GM21723 (cell line): ENCODE measurements around the gene RBM47.
"Not testable (repeated sequence)": the region's sequence is repeated elsewhere in the genome, so short reads cannot be mapped to it uniquely, and the experiment has no call there.

Experiments
- ATAC-seq: cut with Tn5 transposase; IDR thresholded peaks from one replicate; pipeline ENCODE4 v1.9.1; 2021; ENCODE audit warnings: mild to moderate bottlenecking, moderate library complexity; ENCODE audit not compliant: unreplicated experiment

RBM47 gene

DNA sequence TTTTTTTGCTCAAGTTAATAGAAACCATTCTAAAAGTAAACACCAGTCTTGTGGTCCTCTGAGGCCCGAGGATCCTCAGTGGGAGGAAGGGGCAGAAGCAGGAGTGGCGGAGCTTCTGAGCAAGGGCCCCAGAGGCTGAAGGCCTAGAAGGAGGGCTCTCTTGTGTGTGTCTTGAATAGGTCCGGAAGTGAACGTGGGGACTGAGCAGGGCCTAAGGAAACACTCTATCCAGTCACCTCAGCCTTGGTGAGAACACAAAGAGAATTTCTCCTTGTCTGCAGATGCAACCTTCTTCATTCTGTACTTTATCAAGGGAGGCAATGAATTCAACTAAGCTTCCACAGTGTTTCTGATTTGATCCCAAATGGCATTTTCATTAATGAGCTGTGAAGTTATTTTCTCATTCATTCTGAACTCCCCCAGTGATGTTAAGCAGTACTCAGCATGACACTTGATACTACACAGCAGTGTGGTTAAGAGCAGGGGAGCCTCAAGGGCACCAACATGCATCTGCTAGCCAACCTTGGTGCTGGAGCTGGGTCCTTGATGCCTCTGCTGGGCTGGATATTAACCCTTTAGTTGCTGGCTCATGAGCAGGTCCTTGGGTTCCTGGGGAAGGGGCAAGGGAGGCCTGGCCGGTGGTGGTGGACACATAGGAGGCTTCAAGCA, 64.7 kb downstream of the RBM47 start:
- no peak for ATAC-seq

DNA sequence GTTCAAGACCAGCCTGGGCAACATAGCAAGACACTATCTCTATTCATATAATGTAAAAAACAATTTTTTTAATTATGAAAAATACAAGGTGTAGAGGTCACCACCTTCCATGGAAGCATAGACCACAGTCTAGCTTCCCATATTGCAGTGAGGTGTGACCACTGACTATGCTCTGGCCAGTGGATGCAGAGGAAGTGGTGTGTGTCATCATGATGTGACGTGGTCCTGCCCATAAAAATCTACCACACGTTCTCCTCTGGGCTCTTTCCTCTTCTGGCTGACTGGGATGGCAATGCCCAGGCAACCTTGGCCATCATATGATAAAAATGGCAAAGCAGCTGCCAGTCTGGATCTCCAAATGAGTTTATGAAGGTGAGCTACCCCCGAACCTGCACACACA, 65.7 kb downstream of the RBM47 start:
- no peak for ATAC-seq

DNA sequence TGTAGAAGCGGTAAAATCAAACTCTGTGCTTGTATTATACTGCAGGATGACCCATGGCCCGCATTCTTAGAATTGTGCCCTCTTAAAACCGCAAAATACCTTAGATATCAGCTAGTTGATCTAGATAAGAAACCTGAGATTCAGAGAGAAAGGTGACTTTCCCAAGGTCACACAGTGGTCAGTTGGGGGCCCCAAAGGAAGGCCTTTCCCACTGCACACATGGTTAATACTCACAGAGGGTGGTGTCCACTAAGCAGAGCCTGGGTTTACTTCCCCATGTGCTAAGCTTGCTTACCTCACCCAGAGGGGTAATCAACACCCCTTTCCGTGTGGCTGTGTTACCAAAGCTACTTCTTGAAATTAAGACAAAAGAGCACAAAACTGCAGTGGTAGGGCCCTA, 66.3 kb downstream of the RBM47 start:
- ATAC-seq: no peak

DNA sequence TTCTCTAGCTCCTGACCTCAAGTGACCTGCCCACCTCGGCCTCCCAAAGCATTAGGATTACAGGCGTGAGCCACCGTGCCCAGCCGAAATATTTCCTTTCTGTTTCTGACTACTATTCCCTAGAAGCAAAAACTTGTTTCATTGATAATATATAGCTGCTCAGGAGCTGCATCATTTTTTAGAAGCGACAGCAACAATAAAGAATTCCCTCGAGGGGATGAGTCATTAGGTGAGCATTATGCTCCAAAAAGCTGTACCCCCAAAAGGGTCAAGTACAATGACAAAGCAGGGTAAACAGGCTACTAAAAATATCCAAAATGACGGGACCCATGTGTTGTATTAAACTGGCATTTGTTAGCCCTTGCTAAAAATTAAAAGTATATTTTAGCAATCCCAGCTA, 67.0 kb downstream of the RBM47 start:
- no peak for ATAC-seq

DNA sequence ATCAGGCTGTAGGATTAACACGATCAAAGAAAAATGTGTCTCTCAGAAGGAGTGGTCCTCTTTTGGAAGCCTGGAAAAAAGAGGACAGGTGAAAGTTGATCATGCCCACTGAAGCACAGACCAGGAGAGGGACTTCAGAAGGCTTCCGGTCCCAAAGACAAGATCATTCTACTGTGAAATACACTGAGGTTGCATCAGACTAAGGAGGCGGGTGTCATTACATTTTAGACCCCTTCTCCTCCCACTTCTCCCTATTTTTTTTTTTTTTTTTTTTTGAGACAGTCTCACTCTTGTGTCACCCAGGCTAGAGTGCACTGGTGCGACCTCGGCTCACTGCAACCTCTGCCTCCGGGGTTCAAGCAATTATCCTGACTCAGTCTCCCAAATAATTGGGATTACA, 67.5 kb downstream of the RBM47 start:
- no peak for ATAC-seq

DNA sequence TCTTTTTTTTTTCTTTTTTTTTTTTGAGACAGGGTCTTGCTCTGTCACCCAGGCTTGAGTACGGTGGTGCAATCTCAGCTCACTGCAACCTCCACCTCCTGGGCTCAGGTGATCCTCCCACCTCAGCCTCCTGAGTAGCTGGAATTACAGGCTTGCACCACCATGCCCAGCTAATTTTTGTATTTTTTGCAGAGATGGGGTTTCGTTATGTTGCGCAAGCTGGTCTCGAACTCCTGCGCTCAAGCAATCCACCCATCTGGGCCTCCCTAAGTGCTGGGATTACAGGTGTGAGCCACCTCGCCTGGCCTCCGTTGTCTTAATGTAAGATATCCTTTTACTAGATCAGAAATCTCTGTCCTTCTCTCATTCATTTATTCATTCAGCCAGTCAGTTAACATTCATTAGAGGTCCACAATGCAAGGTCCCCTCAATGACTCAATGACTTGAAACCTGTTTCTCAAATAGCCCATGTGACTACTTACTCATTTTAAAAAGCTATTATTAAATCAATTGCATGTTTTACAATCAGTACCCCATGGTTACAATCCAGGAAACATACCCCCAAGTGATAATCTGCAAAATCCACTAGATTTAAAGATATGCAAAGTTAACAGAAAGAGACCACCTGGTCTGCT, 68.0 kb downstream of the RBM47 start:
- ATAC-seq: not testable (repeated sequence)

DNA sequence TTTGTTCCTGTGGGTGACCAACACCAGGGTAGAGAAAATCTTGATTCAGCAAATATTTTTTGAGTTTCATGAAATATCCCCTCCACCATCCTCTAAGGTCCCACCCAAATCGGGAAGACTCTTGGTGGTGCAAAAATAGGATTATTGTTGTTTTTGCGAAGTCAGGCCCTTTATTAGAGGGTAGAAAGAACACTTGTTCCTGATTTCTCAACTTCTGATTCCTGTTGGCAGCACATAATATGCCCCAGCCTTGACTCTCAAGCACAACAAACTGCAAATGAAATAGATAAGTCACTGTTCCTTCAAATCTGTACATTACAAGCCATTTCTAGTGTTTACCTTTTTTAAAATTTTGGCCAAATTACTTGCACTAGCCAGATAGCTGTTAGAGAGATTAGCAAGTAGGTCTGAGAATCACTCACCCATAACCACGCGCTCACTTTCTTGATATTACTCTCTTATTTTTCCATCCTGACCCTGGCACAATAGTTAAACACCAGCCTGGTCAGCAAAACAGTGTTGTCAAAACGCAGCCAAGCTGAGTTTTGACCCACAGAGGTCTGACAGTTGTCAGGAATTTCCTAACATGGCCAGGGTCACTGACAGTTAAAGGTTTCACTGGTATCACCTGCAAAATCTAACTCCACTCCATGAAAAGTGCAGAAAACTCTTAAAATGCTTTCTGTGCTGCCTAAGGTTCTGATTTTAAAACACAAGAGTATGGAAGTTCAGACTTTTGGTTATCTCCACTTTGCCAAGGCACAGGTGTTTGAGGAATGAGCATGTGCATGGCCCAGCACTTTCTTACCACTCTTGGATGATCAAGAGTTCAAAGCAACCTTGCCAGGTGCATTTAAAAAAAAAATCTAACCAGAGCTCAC, 69.8 kb downstream of the RBM47 start:
- peak; percentile 61 for ATAC-seq

DNA sequence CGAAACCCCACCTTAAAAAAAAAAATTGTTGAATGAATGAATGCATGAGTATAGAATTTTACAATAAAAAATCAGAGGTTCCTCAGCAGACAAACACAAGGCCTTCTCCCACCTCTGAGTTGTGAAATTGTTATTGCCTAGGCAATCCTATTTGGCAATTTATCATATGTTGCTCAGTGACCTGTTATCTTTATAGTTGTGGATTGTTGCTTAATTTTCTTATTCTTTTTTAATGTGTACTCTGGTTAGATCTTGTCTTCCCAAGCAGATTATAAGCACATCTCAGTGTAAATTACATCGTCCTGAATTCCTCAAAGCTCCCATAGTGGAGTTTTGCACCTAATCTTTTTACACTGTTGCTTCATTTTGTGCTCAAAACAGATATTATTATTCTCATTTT, 71.9 kb downstream of the RBM47 start:
- no peak for ATAC-seq

DNA sequence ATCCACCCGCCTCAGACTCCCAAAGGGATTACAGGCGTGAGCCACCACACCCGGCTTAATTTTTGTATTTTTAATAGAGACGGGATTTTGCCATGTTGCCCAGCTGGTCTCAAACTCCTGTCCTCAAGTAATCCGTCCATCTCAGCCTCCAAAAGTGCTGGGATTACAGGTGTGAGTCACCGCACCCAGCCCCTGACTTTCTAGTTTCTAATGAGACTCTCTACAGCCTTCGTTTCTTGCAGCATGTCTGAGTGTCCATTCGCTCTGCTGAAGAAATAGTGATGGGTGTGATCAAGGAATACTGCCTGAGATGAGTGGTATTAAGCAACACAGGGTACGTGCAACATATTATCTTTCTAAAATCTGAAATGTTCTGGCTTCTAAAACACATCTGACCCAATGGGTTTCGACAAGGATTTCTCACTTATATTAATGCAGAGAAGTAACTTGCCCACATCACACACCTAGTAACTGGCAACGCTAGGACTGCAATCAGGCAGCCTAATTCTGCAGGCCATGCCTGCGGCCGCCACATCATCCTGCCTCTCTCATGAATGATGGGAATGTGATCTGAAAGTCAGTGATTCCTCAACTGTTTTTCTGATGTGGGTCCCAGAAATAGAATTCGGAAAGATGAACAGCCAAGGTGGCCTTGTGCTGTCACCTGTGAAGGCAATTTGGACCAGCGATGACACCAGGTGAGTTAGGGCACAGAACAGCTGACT, 74.3 kb downstream of the RBM47 start:
- no peak for ATAC-seq

DNA sequence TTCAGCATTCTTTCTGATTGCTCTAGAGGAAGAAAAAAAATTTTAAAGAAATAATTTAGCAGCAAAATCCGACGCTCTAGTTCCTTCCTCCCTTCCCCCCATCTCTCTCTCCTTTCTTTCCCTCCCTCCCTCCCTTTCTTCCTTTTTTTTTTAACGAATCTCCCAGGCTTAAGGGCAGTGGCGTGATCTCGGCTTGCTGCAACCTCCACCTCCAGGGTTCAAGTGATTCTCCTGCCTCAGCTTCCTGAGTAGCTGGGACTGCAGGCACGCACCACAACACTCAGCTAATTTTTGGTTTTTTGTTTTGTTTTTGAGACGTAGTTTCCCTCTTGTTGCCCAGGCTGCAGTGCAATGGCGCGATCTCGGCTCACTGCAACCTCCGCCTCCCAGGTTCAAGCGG, 75.0 kb downstream of the RBM47 start:
- ATAC-seq: not testable (repeated sequence)

DNA sequence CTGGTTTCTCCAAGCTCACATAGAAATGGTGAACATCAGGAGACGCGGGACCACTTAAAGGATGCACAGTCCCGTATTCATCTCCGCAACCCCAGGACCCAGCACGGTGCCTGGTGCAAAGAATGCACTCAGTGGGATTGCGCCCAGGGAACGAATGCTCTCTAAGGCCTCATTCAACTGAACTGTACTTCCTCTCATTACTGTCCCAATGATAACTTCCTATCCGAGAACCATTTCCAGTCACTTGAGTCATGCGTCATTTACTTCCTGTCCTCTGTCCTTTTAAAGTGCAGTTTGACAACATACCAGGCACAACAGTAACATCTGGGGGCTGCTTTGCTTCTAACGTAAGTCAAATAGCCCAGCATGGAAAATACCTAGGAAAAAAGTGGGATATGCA, 75.7 kb downstream of the RBM47 start:
- no peak for ATAC-seq

DNA sequence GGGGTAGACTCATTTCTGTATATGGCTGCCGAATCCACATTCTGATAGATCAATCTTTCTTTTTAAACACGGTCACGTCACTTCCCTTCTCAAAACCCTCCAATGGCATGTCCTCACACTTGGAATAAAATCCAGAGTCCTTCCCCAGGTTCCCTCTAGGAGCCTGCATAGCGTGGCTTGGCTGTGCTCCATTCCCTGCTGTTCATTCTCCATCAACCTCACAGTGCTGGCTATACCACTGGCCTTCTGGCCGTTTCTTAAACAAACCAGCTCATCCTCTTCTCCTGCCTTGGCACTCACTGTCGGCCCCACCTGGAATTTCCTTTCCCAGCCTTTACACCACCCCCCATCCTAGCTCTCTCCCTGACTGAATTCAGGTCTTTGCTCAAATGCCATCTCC, 77.1 kb downstream of the RBM47 start:
- no peak for ATAC-seq

DNA sequence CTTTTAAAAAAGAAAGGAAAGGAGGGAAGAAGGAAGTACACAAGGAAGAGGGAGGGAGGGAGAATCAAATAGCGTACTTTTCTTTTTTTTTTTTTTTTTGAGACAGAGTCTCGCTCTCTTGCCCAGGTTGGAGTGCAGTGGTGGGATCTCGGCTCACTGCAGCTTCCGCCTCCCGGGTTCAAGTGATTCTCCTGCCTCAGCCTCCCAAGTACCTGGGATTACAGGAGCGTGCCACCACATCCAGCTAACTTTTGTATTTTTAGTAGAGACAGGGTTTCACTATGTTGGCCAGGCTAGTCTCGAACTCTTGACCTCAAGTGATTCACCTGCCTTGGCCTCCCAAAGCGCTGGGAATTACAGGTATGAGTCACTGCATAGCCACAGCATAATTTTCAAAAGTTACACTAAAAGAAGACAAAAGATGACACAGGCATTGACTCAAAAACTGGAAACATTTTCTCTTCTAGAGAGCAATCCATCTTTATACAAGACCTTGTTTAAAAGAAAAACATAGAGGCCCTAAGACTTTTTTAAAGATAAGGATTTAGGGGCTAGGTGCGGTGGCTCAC, 78.0 kb downstream of the RBM47 start:
- not testable (repeated sequence) for ATAC-seq

DNA sequence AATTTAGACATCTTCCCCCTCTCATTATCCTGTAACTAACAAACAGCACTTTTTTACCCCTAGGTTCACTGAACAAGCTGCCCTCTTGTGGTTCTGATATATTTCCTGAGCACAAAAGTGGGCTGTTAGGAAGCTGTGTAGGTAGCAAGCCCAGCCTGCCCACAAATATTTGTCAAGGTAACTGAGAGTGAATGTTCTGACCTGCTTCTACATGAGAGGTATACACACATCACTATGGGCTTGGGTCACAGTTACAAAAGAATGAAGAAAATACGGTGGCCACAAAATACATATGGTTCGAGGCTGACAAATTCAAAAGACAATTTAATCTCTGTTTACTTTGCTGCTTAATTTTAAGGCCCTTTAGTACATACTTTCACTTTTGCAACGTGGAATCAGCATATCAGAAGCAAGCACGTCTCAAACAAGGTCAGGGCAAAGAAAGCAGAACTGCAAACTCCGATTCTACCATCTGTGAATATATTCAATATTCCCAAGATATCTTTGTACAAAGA, 78.7 kb downstream of the RBM47 start:
- peak; percentile 86 for ATAC-seq

DNA sequence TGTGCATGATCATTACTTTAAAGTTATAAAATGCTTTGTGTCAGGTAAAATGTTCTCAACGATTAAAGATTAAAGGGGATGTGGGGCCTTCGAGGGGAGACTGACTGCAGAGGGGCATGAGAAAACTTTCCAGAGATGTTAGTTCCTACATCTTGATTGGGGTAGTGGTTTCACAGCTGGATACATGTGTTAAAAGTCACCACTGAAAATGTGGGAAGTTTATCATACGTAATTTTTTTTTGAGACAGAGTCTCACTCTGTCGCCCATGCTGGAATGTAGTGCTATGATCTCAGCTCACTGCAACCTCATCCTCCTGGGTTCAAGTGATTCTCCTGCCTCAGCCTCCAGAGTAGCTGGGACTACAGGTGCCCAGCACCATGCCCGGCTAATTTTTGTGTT, 79.5 kb downstream of the RBM47 start:
- ATAC-seq: no peak

DNA sequence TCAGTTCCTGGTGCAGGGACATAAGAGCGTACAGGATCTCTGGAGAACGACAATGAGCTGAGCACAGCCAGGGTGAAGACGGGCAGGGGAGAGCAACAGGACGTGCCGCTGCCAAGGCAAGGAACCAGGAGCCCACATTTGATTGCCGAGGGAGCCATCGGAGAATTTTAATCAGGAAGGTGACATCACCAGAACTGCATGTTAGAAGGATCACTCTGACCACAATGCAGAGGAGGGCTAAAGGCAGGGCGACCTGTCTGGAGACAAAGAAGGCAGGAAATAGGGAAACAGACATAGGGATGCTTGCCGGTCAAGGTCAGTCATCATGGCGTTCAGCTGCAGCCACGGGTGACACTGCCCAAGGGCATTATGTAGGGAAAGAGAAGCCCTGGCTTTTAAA, 81.4 kb downstream of the RBM47 start:
- no peak for ATAC-seq

DNA sequence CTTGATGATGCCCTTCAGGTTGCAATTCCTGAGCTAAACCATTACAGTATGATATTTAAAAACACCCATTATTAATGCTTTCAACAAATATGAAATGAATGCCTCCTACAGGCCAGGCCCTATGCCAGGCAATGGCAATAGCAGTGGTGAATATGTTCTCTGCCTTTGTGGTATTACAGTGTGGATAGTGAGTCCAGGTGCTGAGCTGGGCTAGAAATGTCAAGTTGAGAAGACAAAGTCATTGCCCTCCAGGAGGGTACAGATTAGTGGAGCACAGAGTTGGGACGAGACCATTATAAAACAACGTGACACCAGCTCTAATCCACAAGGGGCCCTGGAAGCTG, 81.9 kb downstream of the RBM47 start:
- no peak for ATAC-seq

DNA sequence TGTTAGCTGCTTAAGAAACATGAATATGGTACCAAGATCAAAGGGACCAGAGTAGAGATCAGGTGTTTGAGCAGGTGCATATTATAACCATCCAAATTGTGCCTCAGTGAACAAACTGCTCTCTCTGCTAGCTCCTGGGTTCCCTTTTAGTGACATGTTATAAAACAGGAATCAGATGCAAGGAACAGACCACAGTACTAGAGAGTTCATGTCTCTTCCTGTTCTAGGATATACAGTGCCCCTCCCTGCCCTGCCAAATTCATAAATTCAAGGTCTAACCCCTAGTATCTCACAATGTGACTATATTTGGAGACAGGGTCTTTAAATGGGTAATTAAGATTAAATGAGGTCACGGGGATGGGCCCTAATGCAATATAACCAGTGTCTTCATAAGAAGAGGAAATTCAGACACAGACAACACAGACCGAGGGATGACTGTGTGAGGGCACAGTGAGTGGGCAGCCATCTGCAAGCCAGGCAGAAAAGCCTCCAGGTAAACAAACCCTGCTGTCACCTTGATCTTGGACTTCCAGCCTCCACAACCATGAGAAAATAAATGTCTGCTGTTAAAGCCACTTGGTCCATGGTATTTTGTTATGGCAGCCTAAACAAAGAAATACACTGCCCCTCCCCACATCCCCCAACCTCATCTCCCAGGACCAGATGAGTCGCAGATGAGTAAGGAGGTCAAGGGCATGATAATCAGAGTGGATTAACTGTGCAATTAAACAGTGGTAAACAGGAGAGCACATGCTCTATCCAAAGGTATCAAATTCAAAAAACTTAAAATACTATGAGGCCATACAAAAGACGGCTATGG, 82.5 kb downstream of the RBM47 start:
- no peak for ATAC-seq

DNA sequence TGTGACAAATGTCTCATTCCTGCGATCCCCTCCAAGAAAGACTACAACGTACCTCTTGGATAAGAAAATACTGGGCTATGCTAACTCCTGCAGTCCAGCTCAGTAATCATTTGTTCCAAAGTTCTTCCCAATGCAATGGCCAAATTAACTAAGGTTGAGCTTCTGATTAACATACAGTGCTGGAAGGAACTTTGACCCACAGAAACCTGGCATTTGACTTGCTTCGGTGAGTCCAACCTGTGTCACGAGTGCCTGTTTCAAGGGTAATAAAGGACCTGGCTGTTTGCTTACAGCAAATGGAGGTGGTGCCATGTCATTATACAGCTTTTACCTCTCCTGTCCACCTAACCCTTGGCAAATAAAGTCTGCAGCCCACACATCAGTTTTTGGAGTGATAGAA, 83.2 kb downstream of the RBM47 start:
- no peak for ATAC-seq

DNA sequence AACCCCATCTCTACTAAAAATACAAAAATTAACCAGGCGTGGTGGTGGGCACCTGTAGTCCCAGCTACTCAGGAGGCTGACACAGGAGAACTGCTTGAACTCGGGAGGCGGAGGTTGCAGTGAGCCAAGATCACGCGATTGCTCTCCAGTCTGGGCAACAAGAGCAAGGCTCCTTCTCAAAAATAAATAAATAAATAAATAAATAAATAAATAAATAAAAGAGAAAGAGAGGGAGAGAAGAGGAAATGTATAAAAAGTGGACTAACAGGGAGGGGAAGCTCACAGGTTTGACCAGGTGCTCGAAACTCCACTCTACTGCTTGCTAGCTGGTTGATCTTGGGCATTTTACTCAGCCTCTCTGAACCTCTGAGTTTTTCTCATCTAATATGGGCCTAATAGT, 84.2 kb downstream of the RBM47 start:
- ATAC-seq: not testable (repeated sequence)
